ENCODE data around the gene SULT6B1. TPM values are rescaled to one million over a fixed set of nuclear protein-coding genes. Genes with fewer than 3 reads are reported as not detected.

SULT6B1 gene
- total and polyA plus RNA-seq, 2 donors, result not detected

GRCh38 chr2:37189452-37190153 lies 1.1 kb upstream of the SULT6B1 start:
- no peak overlapping the region for H3K4me3 ChIP-seq (ENCODE audit: low read depth, low read length)
- no peak overlapping the region for H3K27ac ChIP-seq (ENCODE audit: low read depth)
- H3K4me1 ChIP-seq (ENCODE audit: insufficient read depth), result no peaks in the 10 kb centered on the region
- DNase-seq (ENCODE audit: extremely low spot score), result no peak
- 77% methylated on average over 6 of the region's 6 CpGs for WGBS
- H3K36me3 ChIP-seq (ENCODE audit: insufficient read depth), result no peaks in the 10 kb centered on the region

GRCh38 chr2:37181726-37182684 lies 6.5 kb downstream of the SULT6B1 start:
- H3K36me3 ChIP-seq (ENCODE audit: insufficient read depth), result no peaks in the 10 kb centered on the region
- 67% methylated on average over 17 of the region's 17 CpGs for WGBS
- DNase-seq (ENCODE audit: extremely low spot score), result no peak
- no peak overlapping the region for H3K4me3 ChIP-seq (ENCODE audit: low read depth, low read length)
- H3K27ac ChIP-seq (ENCODE audit: low read depth), result no peak overlapping the region
- H3K4me1 ChIP-seq (ENCODE audit: insufficient read depth), result no peaks in the 10 kb centered on the region

GRCh38 chr2:37180640-37181039 lies 7.8 kb downstream of the SULT6B1 start:
- H3K27ac ChIP-seq (ENCODE audit: low read depth), result no peak overlapping the region
- no peaks in the 10 kb centered on the region for H3K36me3 ChIP-seq (ENCODE audit: insufficient read depth)
- H3K4me1 ChIP-seq (ENCODE audit: insufficient read depth), result no peaks in the 10 kb centered on the region
- no peak overlapping the region for H3K4me3 ChIP-seq (ENCODE audit: low read depth, low read length)
- whole genome bisulfite sequencing, result 93% methylated on average over 5 of the region's 5 CpGs
- no peak for DNase-seq (ENCODE audit: extremely low spot score)

- no peaks in the 10 kb centered on the region for H3K4me1 ChIP-seq (ENCODE audit: insufficient read depth)
- 28% methylated on average over 4 of the region's 4 CpGs for WGBS
- no peaks in the 10 kb centered on the region for H3K36me3 ChIP-seq (ENCODE audit: insufficient read depth)
- no peak overlapping the region for H3K27ac ChIP-seq (ENCODE audit: low read depth)
- DNase-seq (ENCODE audit: extremely low spot score), result no peak
- no peak overlapping the region for H3K4me3 ChIP-seq (ENCODE audit: low read depth, low read length)
Observed at GRCh38 chr2:37180006-37180639, 8.3 kb downstream of the SULT6B1 start.

- 67% methylated on average over 1 of the region's 1 CpG for WGBS
- Histone ChIP-seq H3K4me1 (ENCODE audit: insufficient read depth) (no peaks in the 10 kb centered on the region), H3K36me3 (ENCODE audit: insufficient read depth) (no peaks in the 10 kb centered on the region), H3K4me3 (ENCODE audit: low read depth, low read length) (no peak overlapping the region), H3K27ac (ENCODE audit: low read depth) (no peak overlapping the region)
- DNase-seq (ENCODE audit: extremely low spot score), result no peak
Observed at GRCh38 chr2:37173741-37174140, 14.7 kb downstream of the SULT6B1 start.

- H3K27ac ChIP-seq (ENCODE audit: low read depth), result no peak overlapping the region
- H3K4me1 ChIP-seq (ENCODE audit: insufficient read depth), result no peaks in the 10 kb centered on the region
- no peaks in the 10 kb centered on the region for H3K36me3 ChIP-seq (ENCODE audit: insufficient read depth)
- DNase-seq (ENCODE audit: extremely low spot score), result no peak
- H3K4me3 ChIP-seq (ENCODE audit: low read depth, low read length), result no peak overlapping the region
Observed at GRCh38 chr2:37171624-37171950, 16.9 kb downstream of the SULT6B1 start.

- Histone ChIP-seq H3K36me3 (ENCODE audit: insufficient read depth) (no peaks in the 10 kb centered on the region), H3K27ac (ENCODE audit: low read depth) (no peak overlapping the region), H3K4me3 (ENCODE audit: low read depth, low read length) (no peak overlapping the region), H3K4me1 (ENCODE audit: insufficient read depth) (no peaks in the 10 kb centered on the region)
- no peak for DNase-seq (ENCODE audit: extremely low spot score)
- WGBS, result 55% methylated on average over 17 of the region's 17 CpGs
Observed at GRCh38 chr2:37168217-37168981, 20.1 kb downstream of the SULT6B1 start.

GRCh38 chr2:37167636-37168180 lies 20.8 kb downstream of the SULT6B1 start:
- no peak overlapping the region for H3K4me3 ChIP-seq (ENCODE audit: low read depth, low read length)
- no peak for DNase-seq (ENCODE audit: extremely low spot score)
- no peaks in the 10 kb centered on the region for H3K36me3 ChIP-seq (ENCODE audit: insufficient read depth)
- 94% methylated on average over 3 of the region's 3 CpGs for WGBS
- no peaks in the 10 kb centered on the region for H3K4me1 ChIP-seq (ENCODE audit: insufficient read depth)
- no peak overlapping the region for H3K27ac ChIP-seq (ENCODE audit: low read depth)

- no peaks in the 10 kb centered on the region for H3K36me3 ChIP-seq (ENCODE audit: insufficient read depth)
- no peaks in the 10 kb centered on the region for H3K4me1 ChIP-seq (ENCODE audit: insufficient read depth)
- H3K4me3 ChIP-seq (ENCODE audit: low read depth, low read length), result no peak overlapping the region
- no peak overlapping the region for H3K27ac ChIP-seq (ENCODE audit: low read depth)
- DNase-seq (ENCODE audit: extremely low spot score), result no peak
- WGBS, result 93% methylated on average over 1 of the region's 1 CpG
Observed at GRCh38 chr2:37164757-37165156, 23.7 kb downstream of the SULT6B1 start.

- H3K27ac ChIP-seq (ENCODE audit: low read depth), result peak within 1 kb of the TSS; percentile 85
- H3K4me3 ChIP-seq (ENCODE audit: low read depth, low read length), result peak within 1 kb of the TSS; percentile 74
- H3K36me3 ChIP-seq (ENCODE audit: insufficient read depth), result no peaks in the 10 kb centered on the region
- DNase-seq (ENCODE audit: extremely low spot score), result peak; percentile 59
- H3K4me1 ChIP-seq (ENCODE audit: insufficient read depth), result no peaks in the 10 kb centered on the region
- WGBS, result 8% methylated on average over 55 of the region's 55 CpGs
Observed at GRCh38 chr2:37156857-37157714, 31.4 kb downstream of the SULT6B1 start, which contains the start of gene EIF2AK2. Gene EIF2AK2, minus strand, starts transcription at chr2:37156980. Its CDS starts 9,174 bp downstream, at chr2:37147806.

- WGBS, result under 1% methylated on average over 27 of the region's 27 CpGs
- peak; percentile 61 for DNase-seq (ENCODE audit: extremely low spot score)
- Histone ChIP-seq H3K4me3 (ENCODE audit: low read depth, low read length) (peak overlapping the region; percentile 74), H3K27ac (ENCODE audit: low read depth) (peak overlapping the region; percentile 85), H3K36me3 (ENCODE audit: insufficient read depth) (no peaks in the 10 kb centered on the region), H3K4me1 (ENCODE audit: insufficient read depth) (no peaks in the 10 kb centered on the region)
Observed at GRCh38 chr2:37156071-37156856, 32.2 kb downstream of the SULT6B1 start.

GRCh38 chr2:37154785-37155184 lies 33.7 kb downstream of the SULT6B1 start:
- WGBS, result 93% methylated on average over 4 of the region's 4 CpGs
- no peak for DNase-seq (ENCODE audit: extremely low spot score)
- no peak overlapping the region for H3K4me3 ChIP-seq (ENCODE audit: low read depth, low read length)
- no peaks in the 10 kb centered on the region for H3K4me1 ChIP-seq (ENCODE audit: insufficient read depth)
- no peaks in the 10 kb centered on the region for H3K36me3 ChIP-seq (ENCODE audit: insufficient read depth)
- H3K27ac ChIP-seq (ENCODE audit: low read depth), result no peak overlapping the region
